BJ (cell line): ENCODE measurements around the gene PBX1. TPM values are rescaled to one million over a fixed set of nuclear protein-coding genes. Genes with fewer than 3 reads are reported as not detected.

Source experiments
- CTCF ChIA-PET: fragments of 350-600 bp; formaldehyde crosslinking; extraction: SDS; loops from one replicate; lab custom pipeline; 2021; ENCODE audit warnings: antibody characterized with exemption, inconsistent platforms; lab: Yijun Ruan, JAX
- POLR2A ChIA-PET: fragments of 300-600 bp; sonication (Branson Sonifier 250); formaldehyde crosslinking; extraction: SDS; loops from one replicate; lab custom pipeline; 2021; ENCODE audit warnings: antibody characterized with exemption; lab: Charles Lee
- DNase-seq: peaks from one replicate; pipeline ENCODE4 v3.0.0-alpha.2; 2011; ENCODE audit warnings: low read depth
- H3K27me3 ChIP-seq: 2 replicates; pipeline ENCODE4 v1.6.0; 2011; ENCODE audit warnings: low read length; ENCODE audit not compliant: control insufficient read depth, insufficient read depth
- H3K36me3 ChIP-seq: 2 replicates; pipeline ENCODE4 v1.5.1; 2011; ENCODE audit warnings: low read length; ENCODE audit not compliant: control insufficient read depth, insufficient read depth
- H3K4me3 ChIP-seq: 2 replicates; pipeline ENCODE4 v1.5.1; 2011; ENCODE audit warnings: low read depth, mild to moderate bottlenecking, control low read depth, low read length
- polyA plus RNA-seq: library from polyadenylated mRNA; depleted of rRNA; stranded (reverse); fragments of >200 nt; gene quantifications from 2 replicates; pipeline ENCODE4 v1.2.3, GENCODE V29; 2011
- TF ChIP-seq, protein P1 (sequence below): IDR thresholded peaks from 2 replicates; pipeline ENCODE4 v1.5.1; 2011; ENCODE audit warnings: low read depth, mild to moderate bottlenecking, control low read depth, inconsistent platforms, low read length, moderate library complexity; ENCODE audit not compliant: insufficient read depth

Gene PBX1
- polyA plus RNA-seq, 1 experiment = 46.1 TPM

GRCh38 chr1:164726235-164726634 is 167.3 kb downstream of the PBX1 start:
- ChIA-PET POLR2A (interaction anchor here (1.2 kb wide), 1 partner anchor 18 kb away, joined by 3 read pairs; no protein-coding TSS in a partner anchor), CTCF (interaction anchor here (0.9 to 1.9 kb wide), 6 partner anchors 20 to 560 kb away, joined by 3 to 6 read pairs (median 4); no protein-coding TSS in a partner anchor)
- TF ChIP-seq, protein P1, sequence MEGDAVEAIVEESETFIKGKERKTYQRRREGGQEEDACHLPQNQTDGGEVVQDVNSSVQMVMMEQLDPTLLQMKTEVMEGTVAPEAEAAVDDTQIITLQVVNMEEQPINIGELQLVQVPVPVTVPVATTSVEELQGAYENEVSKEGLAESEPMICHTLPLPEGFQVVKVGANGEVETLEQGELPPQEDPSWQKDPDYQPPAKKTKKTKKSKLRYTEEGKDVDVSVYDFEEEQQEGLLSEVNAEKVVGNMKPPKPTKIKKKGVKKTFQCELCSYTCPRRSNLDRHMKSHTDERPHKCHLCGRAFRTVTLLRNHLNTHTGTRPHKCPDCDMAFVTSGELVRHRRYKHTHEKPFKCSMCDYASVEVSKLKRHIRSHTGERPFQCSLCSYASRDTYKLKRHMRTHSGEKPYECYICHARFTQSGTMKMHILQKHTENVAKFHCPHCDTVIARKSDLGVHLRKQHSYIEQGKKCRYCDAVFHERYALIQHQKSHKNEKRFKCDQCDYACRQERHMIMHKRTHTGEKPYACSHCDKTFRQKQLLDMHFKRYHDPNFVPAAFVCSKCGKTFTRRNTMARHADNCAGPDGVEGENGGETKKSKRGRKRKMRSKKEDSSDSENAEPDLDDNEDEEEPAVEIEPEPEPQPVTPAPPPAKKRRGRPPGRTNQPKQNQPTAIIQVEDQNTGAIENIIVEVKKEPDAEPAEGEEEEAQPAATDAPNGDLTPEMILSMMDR = no peak
- H3K27me3 ChIP-seq = no peaks in the 10 kb centered on the region
- DNase-seq = peak; percentile 91
- no peaks in the 10 kb centered on the region for H3K36me3 ChIP-seq
- no peak overlapping the region for H3K4me3 ChIP-seq

DNA sequence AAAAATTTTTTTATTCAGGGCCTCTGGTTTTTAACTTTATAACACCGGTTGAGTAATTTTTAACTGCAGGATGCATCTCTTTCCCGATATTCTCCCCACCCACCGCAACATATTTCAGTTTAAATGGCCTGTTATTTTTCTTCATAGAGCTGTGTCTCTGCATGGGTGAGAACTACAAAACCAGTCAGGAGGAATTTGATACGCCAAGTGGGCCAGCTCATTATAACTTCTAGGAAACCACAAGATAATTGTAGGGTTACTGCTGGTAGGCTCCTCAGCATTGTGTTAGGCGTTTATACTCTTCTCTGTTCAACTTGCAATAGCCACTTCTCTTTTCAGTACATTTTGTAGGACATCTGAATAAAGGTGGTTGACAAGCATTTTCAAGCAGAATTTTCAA is 169.7 kb downstream of the PBX1 start:
- Histone ChIP-seq H3K27me3 (no peaks in the 10 kb centered on the region), H3K36me3 (no peaks in the 10 kb centered on the region), H3K4me3 (no peak overlapping the region)
- ChIA-PET CTCF (no interaction called here), POLR2A (no interaction called here)
- TF ChIP-seq, protein P1 = no peak
- DNase-seq = no peak

GRCh38 chr1:164731161-164731876 is 172.3 kb downstream of the PBX1 start:
- no peak for DNase-seq
- H3K27me3 ChIP-seq = no peaks in the 10 kb centered on the region
- POLR2A ChIA-PET = no interaction called here
- no peaks in the 10 kb centered on the region for H3K36me3 ChIP-seq
- no peak overlapping the region for H3K4me3 ChIP-seq
- TF ChIP-seq, protein P1 = no peak
- CTCF ChIA-PET = no interaction called here

- ChIA-PET CTCF (no interaction called here), POLR2A (no interaction called here)
- DNase-seq = no peak
- H3K27me3 ChIP-seq = no peaks in the 10 kb centered on the region
- H3K36me3 ChIP-seq = no peaks in the 10 kb centered on the region
- H3K4me3 ChIP-seq = no peak overlapping the region
- TF ChIP-seq, protein P1 = no peak
These were observed 174.1 kb downstream of the PBX1 start for GRCh38 chr1:164733070-164733469.

DNA sequence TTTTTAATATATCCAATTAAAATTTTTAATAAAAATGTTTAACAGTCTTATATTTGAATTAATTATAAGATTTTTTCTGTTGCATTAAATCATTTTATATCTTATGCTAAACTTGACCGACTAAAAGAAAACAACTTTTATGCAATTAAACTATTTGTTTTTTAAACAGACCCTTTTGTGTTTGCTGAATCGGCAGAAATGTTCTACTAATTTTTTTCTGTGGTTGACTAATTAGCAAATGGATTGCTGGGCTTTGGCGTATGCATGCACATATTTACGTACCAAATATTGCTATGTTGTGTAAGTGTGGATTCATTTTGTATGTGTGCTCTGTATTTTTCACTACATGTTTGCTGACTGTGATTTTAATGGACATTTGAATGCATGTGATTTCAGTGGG is 174.8 kb downstream of the PBX1 start:
- Histone ChIP-seq H3K36me3 (no peaks in the 10 kb centered on the region), H3K27me3 (no peaks in the 10 kb centered on the region), H3K4me3 (no peak overlapping the region)
- TF ChIP-seq, protein P1 = no peak
- no peak for DNase-seq
- CTCF ChIA-PET = no interaction called here
- POLR2A ChIA-PET = no interaction called here
